ENCODE data around the gene REG4. TPM values are rescaled to one million over a fixed set of nuclear protein-coding genes. Genes with fewer than 3 reads are reported as not detected.

Gene REG4
- total and polyA plus RNA-seq, 2 of the 13 experiments (the other 11 are each of a cell fraction or from before 2014, with no cell fraction given), result not detected

DNA sequence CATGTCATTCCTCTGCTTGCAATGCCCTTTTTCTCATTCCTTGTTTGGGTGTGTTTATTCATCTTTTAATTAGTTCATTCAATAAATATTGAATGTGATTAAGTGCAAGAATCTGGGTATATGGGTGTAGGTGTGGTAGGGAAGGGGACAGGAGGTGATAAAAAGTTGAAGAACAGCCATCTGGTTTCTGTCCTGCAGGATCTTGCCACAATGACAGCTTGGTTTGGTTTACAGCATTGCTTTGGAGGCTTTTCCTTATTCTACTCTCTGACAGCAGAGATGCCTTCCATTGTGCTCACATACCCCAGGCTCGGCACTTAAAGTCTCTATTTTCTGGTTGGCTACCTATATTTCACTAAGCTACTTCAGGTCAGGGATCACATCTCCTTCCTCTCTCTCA, 3.0 kb upstream of the REG4 start (continued):
- no peak for TF ChIP-seq MIER2 (CRISPR knock-in tag; IDR thresholded peaks at IDR 0.05)
- TF ChIP-seq KLF16 (CRISPR knock-in tag; IDR thresholded peaks at IDR 0.05), result no peak

DNA sequence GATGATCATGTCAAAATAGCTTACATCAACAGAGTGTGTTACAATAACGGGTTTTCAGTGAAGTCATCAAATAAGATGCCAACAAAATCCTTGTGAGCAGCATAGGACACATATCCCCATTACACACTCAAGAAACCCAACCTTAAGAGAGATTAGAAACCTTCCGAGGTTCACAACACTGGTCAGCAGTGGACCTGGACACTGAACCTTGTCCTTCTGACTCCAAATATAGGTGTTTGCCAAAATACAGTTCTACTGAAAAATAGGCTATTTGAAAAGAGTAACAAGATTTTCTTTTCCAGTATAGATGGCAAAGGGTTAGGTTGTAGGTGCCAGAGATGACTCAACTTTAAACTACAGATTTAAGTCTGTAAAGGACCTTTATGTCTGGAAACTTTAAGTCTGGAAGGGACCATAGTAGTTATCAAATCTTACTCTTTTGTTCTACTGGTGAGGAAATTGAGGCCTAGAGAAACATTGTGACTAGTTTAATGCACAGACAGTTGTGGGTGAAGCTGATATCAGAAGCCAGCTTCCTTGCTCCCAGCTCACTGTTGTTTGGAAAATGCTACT, 811 bp upstream of the REG4 start:
- no peak for FAIRE-seq
- Histone ChIP-seq H3K4me2 (ENCODE audit: low read depth, low read length) (no peak overlapping the region), H3K36me3 (replicated peaks in 1 of 2; ENCODE audit: control insufficient read depth in 1 of 2, insufficient read depth in 2 of 2, low read length in 2 of 2) (no peaks in the 10 kb centered on the region), H2AFZ (ENCODE audit: low read length) (no peak overlapping the region), H3K79me2 (ENCODE audit: insufficient read depth, low read length) (no peaks in the 10 kb centered on the region), H3K4me3 (replicated peaks in 1 of 3; ENCODE audit: insufficient read depth in 1 of 3, low read depth in 2 of 3, low read length in 3 of 3) (no peak overlapping the region), H3K9me3 (ENCODE audit: low read length) (no peaks in the 10 kb centered on the region), H3K27ac (ENCODE audit: extremely low read length, insufficient read depth, low read length) (no peak overlapping the region), H4K20me1 (ENCODE audit: insufficient read depth, low read length) (no peaks in the 10 kb centered on the region), H3K9ac (ENCODE audit: insufficient read depth, low read depth, low read length) (no peak overlapping the region), H3K4me1 (ENCODE audit: insufficient read depth, low read length) (peaks cover 37% of the 10 kb centered on the region), H3K27me3 (ENCODE audit: control insufficient read depth in 1 of 2, insufficient read depth in 2 of 2, low read length in 2 of 2) (0 out of 5 replicates have a peak, but pooled peaks cover 0 to 5% of the 10 kb centered on the region in 2 experiments)
- ChIA-PET POLR2A (no interaction called here), CTCF (ENCODE audit: low intra/inter-chr PET ratio, low total read pairs) (no interaction called here)
- in situ Hi-C loops (cut with HindIII; ENCODE audit: extremely low pct_ligation_motif_present, low pct_unique_long_range_greater_than_20kb) (loop anchor here (10.0 kb wide), 1 partner anchor 53 kb away; no protein-coding TSS in a partner anchor), intact Hi-C loops (cut with micrococcal nuclease; ENCODE audit: unreplicated experiment) (no loop called here)
- BruUV-seq (replicated peaks), result no TSS peak
- ATAC-seq, result no peak
- peak in 1 of 2 experiments; percentile 13; a peak in 1 of 4 replicates for TF ChIP-seq MAFK (conservative IDR thresholded peaks at IDR 0.05 in 1 of 2, IDR thresholded peaks at IDR 0.05 in 1 of 2; ENCODE audit: low read length in 2 of 2)
- TF ChIP-seq ZFAT (CRISPR knock-in tag; conservative IDR thresholded peaks at IDR 0.05), result no peak
- WGBS (ENCODE audit: low lambda C conversion rate), result 29% methylated on average over 2 of the region's 2 CpGs
- DNase-seq (ENCODE audit: low spot score), result no peak

DNA sequence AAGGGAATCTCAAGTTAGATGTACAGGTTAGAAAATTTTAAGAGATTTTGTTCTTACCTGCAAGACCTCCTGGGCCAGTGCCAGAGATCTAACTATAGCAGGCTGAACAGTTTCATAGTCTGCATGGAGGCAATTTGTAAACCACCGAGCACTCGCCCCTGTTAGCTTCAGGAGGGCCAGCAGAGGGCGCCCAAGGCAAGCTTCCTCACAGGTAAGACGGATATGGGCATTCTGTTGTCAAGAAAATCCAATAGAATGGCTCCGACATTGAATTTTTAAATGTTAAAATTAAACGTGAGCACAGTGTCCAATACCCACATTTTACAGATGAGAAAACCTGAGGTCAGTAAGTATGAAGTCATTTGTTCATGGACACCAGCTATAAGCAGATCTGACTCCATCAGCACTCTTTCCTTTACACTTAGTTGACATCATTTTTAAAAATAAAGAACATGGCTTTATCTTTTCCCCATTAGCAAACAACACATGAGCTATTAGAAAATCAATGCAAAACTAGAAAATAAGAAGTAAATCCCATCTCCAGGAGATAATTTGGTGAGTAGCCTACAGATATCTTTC, 2.2 kb downstream of the REG4 start:
- Histone ChIP-seq H3K79me2 (ENCODE audit: insufficient read depth, low read length) (no peaks in the 10 kb centered on the region), H4K20me1 (ENCODE audit: insufficient read depth, low read length) (no peaks in the 10 kb centered on the region), H3K36me3 (replicated peaks in 1 of 2; ENCODE audit: control insufficient read depth in 1 of 2, insufficient read depth in 2 of 2, low read length in 2 of 2) (no peaks in the 10 kb centered on the region), H3K4me3 (replicated peaks in 1 of 3; ENCODE audit: insufficient read depth in 1 of 3, low read depth in 2 of 3, low read length in 3 of 3) (no peak overlapping the region), H3K27me3 (ENCODE audit: control insufficient read depth in 1 of 2, insufficient read depth in 2 of 2, low read length in 2 of 2) (peaks cover 3 to 7% of the 10 kb centered on the region in 2 experiments; a peak in 2 of 5 replicates), H2AFZ (ENCODE audit: low read length) (no peak overlapping the region), H3K9ac (ENCODE audit: insufficient read depth, low read depth, low read length) (no peak overlapping the region), H3K9me3 (ENCODE audit: low read length) (no peaks in the 10 kb centered on the region), H3K4me2 (ENCODE audit: low read depth, low read length) (peak overlapping the region; percentile 36; the same call in 1 of the 2 replicates), H3K4me1 (ENCODE audit: insufficient read depth, low read length) (peaks cover 35% of the 10 kb centered on the region), H3K27ac (ENCODE audit: extremely low read length, insufficient read depth, low read length) (no peak overlapping the region)
- POLR2A ChIA-PET, result interaction anchor here (1.9 kb wide), 1 partner anchor 43 kb away, joined by 6 read pairs; no protein-coding TSS in a partner anchor
- DNase-seq (ENCODE audit: low spot score) (peak; percentile 47), FAIRE-seq (peak; percentile 57), ATAC-seq (peak; percentile 92)
- BruUV-seq (replicated peaks), result no TSS peak
- 3% methylated on average over 6 of the region's 6 CpGs for WGBS (ENCODE audit: low lambda C conversion rate)
- CTCF ChIA-PET (ENCODE audit: low intra/inter-chr PET ratio, low total read pairs), result interaction anchor here (0.7 to 3.1 kb wide), 3 partner anchors 18 to 65 kb away, joined by 3 to 19 read pairs (median 9); no protein-coding TSS in a partner anchor
- in situ Hi-C loops (cut with HindIII; ENCODE audit: extremely low pct_ligation_motif_present, low pct_unique_long_range_greater_than_20kb) (no loop called here), intact Hi-C loops (cut with micrococcal nuclease; ENCODE audit: unreplicated experiment) (loop anchor here (1.0 to 10.0 kb wide), 3 partner anchors 62 to 156 kb away; no protein-coding TSS in a partner anchor)
- TF ChIP-seq SMC3 (IDR thresholded peaks at IDR 0.05; ENCODE audit: low read length) (peak; percentile 90), NR2F6 (IDR thresholded peaks at IDR 0.05) (no peak), NR2F6 (CRISPR knock-in tag; IDR thresholded peaks at IDR 0.05) (no peak), STAG1 (CRISPR knock-in tag; IDR thresholded peaks at IDR 0.05) (peak; percentile 80), ERF (CRISPR knock-in tag; IDR thresholded peaks at IDR 0.05) (0 out of 2 replicates have a peak, but pooled peaks have one; percentile 25), MATR3 (CRISPR knock-in tag; IDR thresholded peaks at IDR 0.05) (no peak), XRCC5 (optimal IDR thresholded peaks at IDR 0.05; ENCODE audit: low read length) (peak; percentile 62), SRF (IDR thresholded peaks at IDR 0.05; ENCODE audit: low read depth, low read length) (peak; percentile 61; the same call in 1 of the 2 replicates), ZFP82 (CRISPR knock-in tag; IDR thresholded peaks at IDR 0.05; ENCODE audit: borderline replicate concordance) (no peak)
- TF ChIP-seq, protein P1, sequence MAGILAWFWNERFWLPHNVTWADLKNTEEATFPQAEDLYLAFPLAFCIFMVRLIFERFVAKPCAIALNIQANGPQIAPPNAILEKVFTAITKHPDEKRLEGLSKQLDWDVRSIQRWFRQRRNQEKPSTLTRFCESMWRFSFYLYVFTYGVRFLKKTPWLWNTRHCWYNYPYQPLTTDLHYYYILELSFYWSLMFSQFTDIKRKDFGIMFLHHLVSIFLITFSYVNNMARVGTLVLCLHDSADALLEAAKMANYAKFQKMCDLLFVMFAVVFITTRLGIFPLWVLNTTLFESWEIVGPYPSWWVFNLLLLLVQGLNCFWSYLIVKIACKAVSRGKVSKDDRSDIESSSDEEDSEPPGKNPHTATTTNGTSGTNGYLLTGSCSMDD (CRISPR knock-in tag; IDR thresholded peaks at IDR 0.05), result no peak
- TF ChIP-seq, protein P2, sequence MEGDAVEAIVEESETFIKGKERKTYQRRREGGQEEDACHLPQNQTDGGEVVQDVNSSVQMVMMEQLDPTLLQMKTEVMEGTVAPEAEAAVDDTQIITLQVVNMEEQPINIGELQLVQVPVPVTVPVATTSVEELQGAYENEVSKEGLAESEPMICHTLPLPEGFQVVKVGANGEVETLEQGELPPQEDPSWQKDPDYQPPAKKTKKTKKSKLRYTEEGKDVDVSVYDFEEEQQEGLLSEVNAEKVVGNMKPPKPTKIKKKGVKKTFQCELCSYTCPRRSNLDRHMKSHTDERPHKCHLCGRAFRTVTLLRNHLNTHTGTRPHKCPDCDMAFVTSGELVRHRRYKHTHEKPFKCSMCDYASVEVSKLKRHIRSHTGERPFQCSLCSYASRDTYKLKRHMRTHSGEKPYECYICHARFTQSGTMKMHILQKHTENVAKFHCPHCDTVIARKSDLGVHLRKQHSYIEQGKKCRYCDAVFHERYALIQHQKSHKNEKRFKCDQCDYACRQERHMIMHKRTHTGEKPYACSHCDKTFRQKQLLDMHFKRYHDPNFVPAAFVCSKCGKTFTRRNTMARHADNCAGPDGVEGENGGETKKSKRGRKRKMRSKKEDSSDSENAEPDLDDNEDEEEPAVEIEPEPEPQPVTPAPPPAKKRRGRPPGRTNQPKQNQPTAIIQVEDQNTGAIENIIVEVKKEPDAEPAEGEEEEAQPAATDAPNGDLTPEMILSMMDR (CRISPR knock-in tag; IDR thresholded peaks at IDR 0.05), result peak; percentile 85

Measured in HepG2 (cell line).